WTC11 (cell line): ENCODE measurements around the gene RFNG. TPM values are rescaled to one million over a fixed set of nuclear protein-coding genes. Genes with fewer than 3 reads are reported as not detected.

ENCODE experiments used
- ATAC-seq: fragments of 200-7000 bp; cut with Tn5 transposase; 2 replicates; pipeline ENCODE4 v1.10.0; 2021; ENCODE audit warnings: mild to moderate bottlenecking, moderate library complexity
- CTCF ChIA-PET: fragments of 300-600 bp; sonication (Branson Sonifier 250); formaldehyde crosslinking; loops from one replicate; lab custom pipeline; 2021; ENCODE audit warnings: antibody characterized with exemption; lab: Charles Lee
- POLR2A ChIA-PET: fragments of 350-600 bp; sonication (Branson Sonifier 250); formaldehyde crosslinking; loops from one replicate; lab custom pipeline; 2021; ENCODE audit warnings: antibody characterized with exemption; lab: Charles Lee
- DNase-seq: peaks from one replicate; pipeline ENCODE4 v3.0.0; 2021; ENCODE audit warnings: low spot score
- H3K27ac Mint-ChIP-seq: 2 replicates; pipeline ENCODE4 v1.8.0; 2021; ENCODE audit warnings: mixed read lengths
- H3K27me3 Mint-ChIP-seq: 2 replicates; pipeline ENCODE4 v1.8.0; 2021; ENCODE audit warnings: low read depth, mild to moderate bottlenecking, moderate library complexity, mixed read lengths
- H3K36me3 Mint-ChIP-seq: 2 replicates; pipeline ENCODE4 v1.8.0; 2021; ENCODE audit warnings: mixed read lengths
- H3K4me1 Mint-ChIP-seq: 2 replicates; pipeline ENCODE4 v1.8.0; 2022; ENCODE audit warnings: mixed read lengths
- H3K4me3 Mint-ChIP-seq: 2 replicates; pipeline ENCODE4 v1.8.0; 2021; ENCODE audit warnings: mild to moderate bottlenecking, moderate library complexity, mixed read lengths
- H3K9me3 Mint-ChIP-seq: 2 replicates; pipeline ENCODE4 v1.8.0; 2021; ENCODE audit warnings: mixed read lengths
- CDX4 ChIP-seq: fragments of 250-450 bp; sonication (Bioruptor Pico); IDR thresholded peaks from 2 replicates; pipeline ENCODE4 v1.9.0; 2021; ENCODE audit warnings: moderate library complexity, mild to moderate bottlenecking, inconsistent platforms, borderline replicate concordance
- CREM ChIP-seq: sonication (generic); formaldehyde crosslinking; IDR thresholded peaks from 2 replicates; pipeline ENCODE4 v1.8.1; 2022; ENCODE audit warnings: mild to moderate bottlenecking, missing genetic modification reagents, moderate library complexity
- FOXJ3 ChIP-seq: sonication (generic); formaldehyde crosslinking; IDR thresholded peaks from 2 replicates; pipeline ENCODE4 v1.9.0; 2021; ENCODE audit warnings: missing genetic modification reagents, mild to moderate bottlenecking, borderline replicate concordance
- FOXK1 ChIP-seq: sonication (generic); formaldehyde crosslinking; IDR thresholded peaks from 2 replicates; pipeline ENCODE4 v1.8.0; 2022; ENCODE audit warnings: mild to moderate bottlenecking, moderate library complexity, missing genetic modification reagents
- FOXP1 ChIP-seq: sonication (generic); formaldehyde crosslinking; IDR thresholded peaks from 2 replicates; pipeline ENCODE4 v1.8.0; 2022; ENCODE audit warnings: missing genetic modification reagents, mild to moderate bottlenecking, moderate library complexity, borderline replicate concordance
- JUN ChIP-seq: sonication (generic); formaldehyde crosslinking; IDR thresholded peaks from 2 replicates; pipeline ENCODE4 v1.8.0; 2023; ENCODE audit warnings: mild to moderate bottlenecking, missing genetic modification reagents
- MXD4 ChIP-seq: fragments of 250-450 bp; sonication (Bioruptor Pico); IDR thresholded peaks from 2 replicates; pipeline ENCODE4 v1.8.0; 2021; ENCODE audit warnings: mild to moderate bottlenecking, moderate library complexity, borderline replicate concordance
- NR3C1 ChIP-seq: sonication (generic); formaldehyde crosslinking; conservative IDR thresholded peaks from 2 replicates; pipeline ENCODE4 v1.8.1; 2023; ENCODE audit warnings: low read depth, mild to moderate bottlenecking, missing genetic modification reagents
- SMAD3 ChIP-seq: sonication (generic); formaldehyde crosslinking; IDR thresholded peaks from 2 replicates; pipeline ENCODE4 v1.8.0; 2022; ENCODE audit warnings: missing genetic modification reagents, mild to moderate bottlenecking, borderline replicate concordance
- TCF7 ChIP-seq: sonication (generic); formaldehyde crosslinking; IDR thresholded peaks from 2 replicates; pipeline ENCODE4 v1.8.0; 2022; ENCODE audit warnings: mild to moderate bottlenecking, low read depth, missing genetic modification reagents, moderate library complexity
- TEAD1 ChIP-seq: sonication (generic); formaldehyde crosslinking; IDR thresholded peaks from 2 replicates; pipeline ENCODE4 v1.8.0; 2022; ENCODE audit warnings: mild to moderate bottlenecking, missing genetic modification reagents
- TEAD4 ChIP-seq: sonication (generic); formaldehyde crosslinking; IDR thresholded peaks from 2 replicates; pipeline ENCODE4 v1.8.0; 2022; ENCODE audit warnings: mild to moderate bottlenecking, missing genetic modification reagents
- ZNF317 ChIP-seq: sonication (generic); formaldehyde crosslinking; IDR thresholded peaks from 2 replicates; pipeline ENCODE4 v1.8.1; 2023; ENCODE audit warnings: low read depth, mild to moderate bottlenecking, moderate library complexity, missing genetic modification reagents, borderline replicate concordance
- ZNF396 ChIP-seq: fragments of 250-450 bp; sonication (Bioruptor Pico); IDR thresholded peaks from 2 replicates; pipeline ENCODE4 v1.8.0; 2021; ENCODE audit warnings: mild to moderate bottlenecking, moderate library complexity, borderline replicate concordance
- ZNF416 ChIP-seq: fragments of 250-450 bp; sonication (Bioruptor Pico); IDR thresholded peaks from 2 replicates; pipeline ENCODE4 v1.9.0; 2021; ENCODE audit warnings: mild to moderate bottlenecking, inconsistent platforms
- ZNF671 ChIP-seq: fragments of 250-450 bp; sonication (Bioruptor Pico); IDR thresholded peaks from 2 replicates; pipeline ENCODE4 v1.8.0; 2021; ENCODE audit warnings: mild to moderate bottlenecking
- ZSCAN18 ChIP-seq: fragments of 250-450 bp; sonication (Bioruptor Pico); IDR thresholded peaks from 2 replicates; pipeline ENCODE4 v2.1.2; 2022; ENCODE audit warnings: mild to moderate bottlenecking, moderate library complexity
- total RNA-seq: library from RNA; stranded (reverse); gene quantifications from 3 replicates; pipeline ENCODE4 v1.2.3, GENCODE V29; 2021
- TF ChIP-seq, protein P1 (sequence below): sonication (generic); formaldehyde crosslinking; IDR thresholded peaks from 2 replicates; pipeline ENCODE4 v1.8.1; 2023; ENCODE audit warnings: mild to moderate bottlenecking, missing genetic modification reagents, borderline replicate concordance
- TF ChIP-seq, protein P2 (sequence below): sonication (generic); formaldehyde crosslinking; conservative IDR thresholded peaks from 2 replicates; pipeline ENCODE4 v1.8.1; 2022; ENCODE audit warnings: mild to moderate bottlenecking, missing genetic modification reagents
- TF ChIP-seq, protein P3 (sequence below): sonication (generic); formaldehyde crosslinking; IDR thresholded peaks from 2 replicates; pipeline ENCODE4 v1.8.1; 2023; ENCODE audit warnings: mild to moderate bottlenecking, missing genetic modification reagents
- TF ChIP-seq, protein P4 (sequence below): sonication (generic); formaldehyde crosslinking; IDR thresholded peaks from 2 replicates; pipeline ENCODE4 v1.8.1; 2022; ENCODE audit warnings: mild to moderate bottlenecking, moderate library complexity, missing genetic modification reagents
- TF ChIP-seq, protein P5 (sequence below): sonication (generic); formaldehyde crosslinking; IDR thresholded peaks from 2 replicates; pipeline ENCODE4 v1.8.0; 2022; ENCODE audit warnings: mild to moderate bottlenecking, missing genetic modification reagents

RFNG gene
- total RNA-seq, 1 experiment from 2014 or later = 41.6 TPM

GRCh38 chr17:82088838-82089722 is 37.5 kb upstream of the RFNG start (continued):
- TF ChIP-seq, protein P1, sequence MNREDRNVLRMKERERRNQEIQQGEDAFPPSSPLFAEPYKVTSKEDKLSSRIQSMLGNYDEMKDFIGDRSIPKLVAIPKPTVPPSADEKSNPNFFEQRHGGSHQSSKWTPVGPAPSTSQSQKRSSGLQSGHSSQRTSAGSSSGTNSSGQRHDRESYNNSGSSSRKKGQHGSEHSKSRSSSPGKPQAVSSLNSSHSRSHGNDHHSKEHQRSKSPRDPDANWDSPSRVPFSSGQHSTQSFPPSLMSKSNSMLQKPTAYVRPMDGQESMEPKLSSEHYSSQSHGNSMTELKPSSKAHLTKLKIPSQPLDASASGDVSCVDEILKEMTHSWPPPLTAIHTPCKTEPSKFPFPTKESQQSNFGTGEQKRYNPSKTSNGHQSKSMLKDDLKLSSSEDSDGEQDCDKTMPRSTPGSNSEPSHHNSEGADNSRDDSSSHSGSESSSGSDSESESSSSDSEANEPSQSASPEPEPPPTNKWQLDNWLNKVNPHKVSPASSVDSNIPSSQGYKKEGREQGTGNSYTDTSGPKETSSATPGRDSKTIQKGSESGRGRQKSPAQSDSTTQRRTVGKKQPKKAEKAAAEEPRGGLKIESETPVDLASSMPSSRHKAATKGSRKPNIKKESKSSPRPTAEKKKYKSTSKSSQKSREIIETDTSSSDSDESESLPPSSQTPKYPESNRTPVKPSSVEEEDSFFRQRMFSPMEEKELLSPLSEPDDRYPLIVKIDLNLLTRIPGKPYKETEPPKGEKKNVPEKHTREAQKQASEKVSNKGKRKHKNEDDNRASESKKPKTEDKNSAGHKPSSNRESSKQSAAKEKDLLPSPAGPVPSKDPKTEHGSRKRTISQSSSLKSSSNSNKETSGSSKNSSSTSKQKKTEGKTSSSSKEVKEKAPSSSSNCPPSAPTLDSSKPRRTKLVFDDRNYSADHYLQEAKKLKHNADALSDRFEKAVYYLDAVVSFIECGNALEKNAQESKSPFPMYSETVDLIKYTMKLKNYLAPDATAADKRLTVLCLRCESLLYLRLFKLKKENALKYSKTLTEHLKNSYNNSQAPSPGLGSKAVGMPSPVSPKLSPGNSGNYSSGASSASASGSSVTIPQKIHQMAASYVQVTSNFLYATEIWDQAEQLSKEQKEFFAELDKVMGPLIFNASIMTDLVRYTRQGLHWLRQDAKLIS = no peak
- TF ChIP-seq MXD4 (no peak), SMAD3 (CRISPR knock-in tag) (no peak), ZSCAN18 (CRISPR knock-in tag) (no peak), FOXK1 (CRISPR knock-in tag) (no peak)
- TF ChIP-seq, protein P2, sequence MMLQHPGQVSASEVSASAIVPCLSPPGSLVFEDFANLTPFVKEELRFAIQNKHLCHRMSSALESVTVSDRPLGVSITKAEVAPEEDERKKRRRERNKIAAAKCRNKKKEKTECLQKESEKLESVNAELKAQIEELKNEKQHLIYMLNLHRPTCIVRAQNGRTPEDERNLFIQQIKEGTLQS (CRISPR knock-in tag) = no peak
- TF ChIP-seq, protein P3, sequence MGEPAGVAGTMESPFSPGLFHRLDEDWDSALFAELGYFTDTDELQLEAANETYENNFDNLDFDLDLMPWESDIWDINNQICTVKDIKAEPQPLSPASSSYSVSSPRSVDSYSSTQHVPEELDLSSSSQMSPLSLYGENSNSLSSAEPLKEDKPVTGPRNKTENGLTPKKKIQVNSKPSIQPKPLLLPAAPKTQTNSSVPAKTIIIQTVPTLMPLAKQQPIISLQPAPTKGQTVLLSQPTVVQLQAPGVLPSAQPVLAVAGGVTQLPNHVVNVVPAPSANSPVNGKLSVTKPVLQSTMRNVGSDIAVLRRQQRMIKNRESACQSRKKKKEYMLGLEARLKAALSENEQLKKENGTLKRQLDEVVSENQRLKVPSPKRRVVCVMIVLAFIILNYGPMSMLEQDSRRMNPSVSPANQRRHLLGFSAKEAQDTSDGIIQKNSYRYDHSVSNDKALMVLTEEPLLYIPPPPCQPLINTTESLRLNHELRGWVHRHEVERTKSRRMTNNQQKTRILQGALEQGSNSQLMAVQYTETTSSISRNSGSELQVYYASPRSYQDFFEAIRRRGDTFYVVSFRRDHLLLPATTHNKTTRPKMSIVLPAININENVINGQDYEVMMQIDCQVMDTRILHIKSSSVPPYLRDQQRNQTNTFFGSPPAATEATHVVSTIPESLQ (CRISPR knock-in tag) = no peak

- CTCF ChIA-PET = interaction anchor here (2.1 kb wide), 1 partner anchor 58 kb away, joined by 6 read pairs; no protein-coding TSS in a partner anchor
- no peak for ATAC-seq
- no peak overlapping the region for H3K4me3 Mint-ChIP-seq
- no peaks in the 10 kb centered on the region for H3K9me3 Mint-ChIP-seq
- no peak overlapping the region for H3K27ac Mint-ChIP-seq
- DNase-seq = no peak
- POLR2A ChIA-PET = no interaction called here
- H3K27me3 Mint-ChIP-seq = no peaks in the 10 kb centered on the region
- peaks cover 30% of the 10 kb centered on the region for H3K36me3 Mint-ChIP-seq
- no peaks in the 10 kb centered on the region for H3K4me1 Mint-ChIP-seq
- TF ChIP-seq ZNF396 (CRISPR knock-in tag) (no peak), CDX4 (no peak), NR3C1 (CRISPR knock-in tag) (no peak), ZNF317 (CRISPR knock-in tag) (no peak), CREM (CRISPR knock-in tag) (no peak), FOXJ3 (CRISPR knock-in tag) (no peak), SMAD3 (CRISPR knock-in tag) (no peak), JUN (CRISPR knock-in tag) (no peak), FOXP1 (no peak), ZNF671 (CRISPR knock-in tag) (no peak), TCF7 (CRISPR knock-in tag) (no peak), TEAD4 (CRISPR knock-in tag) (no peak), ZNF416 (CRISPR knock-in tag) (no peak), TEAD1 (CRISPR knock-in tag) (no peak)
- TF ChIP-seq, protein P4, sequence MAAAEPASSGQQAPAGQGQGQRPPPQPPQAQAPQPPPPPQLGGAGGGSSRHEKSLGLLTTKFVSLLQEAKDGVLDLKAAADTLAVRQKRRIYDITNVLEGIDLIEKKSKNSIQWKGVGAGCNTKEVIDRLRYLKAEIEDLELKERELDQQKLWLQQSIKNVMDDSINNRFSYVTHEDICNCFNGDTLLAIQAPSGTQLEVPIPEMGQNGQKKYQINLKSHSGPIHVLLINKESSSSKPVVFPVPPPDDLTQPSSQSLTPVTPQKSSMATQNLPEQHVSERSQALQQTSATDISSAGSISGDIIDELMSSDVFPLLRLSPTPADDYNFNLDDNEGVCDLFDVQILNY (CRISPR knock-in tag) = no peak
- TF ChIP-seq, protein P5, sequence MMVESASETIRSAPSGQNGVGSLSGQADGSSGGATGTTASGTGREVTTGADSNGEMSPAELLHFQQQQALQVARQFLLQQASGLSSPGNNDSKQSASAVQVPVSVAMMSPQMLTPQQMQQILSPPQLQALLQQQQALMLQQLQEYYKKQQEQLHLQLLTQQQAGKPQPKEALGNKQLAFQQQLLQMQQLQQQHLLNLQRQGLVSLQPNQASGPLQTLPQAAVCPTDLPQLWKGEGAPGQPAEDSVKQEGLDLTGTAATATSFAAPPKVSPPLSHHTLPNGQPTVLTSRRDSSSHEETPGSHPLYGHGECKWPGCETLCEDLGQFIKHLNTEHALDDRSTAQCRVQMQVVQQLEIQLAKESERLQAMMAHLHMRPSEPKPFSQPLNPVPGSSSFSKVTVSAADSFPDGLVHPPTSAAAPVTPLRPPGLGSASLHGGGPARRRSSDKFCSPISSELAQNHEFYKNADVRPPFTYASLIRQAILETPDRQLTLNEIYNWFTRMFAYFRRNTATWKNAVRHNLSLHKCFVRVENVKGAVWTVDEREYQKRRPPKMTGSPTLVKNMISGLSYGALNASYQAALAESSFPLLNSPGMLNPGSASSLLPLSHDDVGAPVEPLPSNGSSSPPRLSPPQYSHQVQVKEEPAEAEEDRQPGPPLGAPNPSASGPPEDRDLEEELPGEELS (CRISPR knock-in tag) = no peak
Observed at GRCh38 chr17:82087961-82088837, 36.6 kb upstream of the RFNG start.
